Heart right ventricle (tissue), 16 donors: Measurements from ENCODE around the gene HEATR5B. TPM values are rescaled to one million over a fixed set of nuclear protein-coding genes. Genes with fewer than 3 reads are reported as not detected.
A peak's percentile ranks its signal among the peaks of the same experiment; 100 is the strongest.

Experiments
- ATAC-seq, 8 donors: fragments of 200-7000 bp; cut with Tn5 transposase; one replicate each; pipeline ENCODE4 v1.9.1; 2020; ENCODE audit warnings: mild to moderate bottlenecking in 8 of 8, moderate library complexity in 8 of 8, moderate number of reproducible peaks in 1 of 8
- DNase-seq, 2 donors: peaks; one replicate each; pipeline ENCODE4 v3.0.0-alpha.2; 2020
- H3K27ac ChIP-seq, 10 donors: fragments of 200-600 bp; sonication (generic) in 2 of 10; one replicate each; pipeline versions ENCODE4 v1.5.0 to v1.8.0; 2020 to 2022; ENCODE audit warnings: mild to moderate bottlenecking in 3 of 10
- H3K27me3 ChIP-seq, 7 donors: fragments of 200-600 bp; one replicate each; pipeline ENCODE4 v1.8.0; 2021 to 2022; ENCODE audit warnings: mild to moderate bottlenecking in 2 of 7
- H3K36me3 ChIP-seq, 9 donors: fragments of 200-600 bp; sonication (generic) in 1 of 9; one replicate each; pipeline versions ENCODE4 v1.5.0 to v1.8.0; 2020 to 2022; ENCODE audit warnings: mild to moderate bottlenecking in 2 of 9
- H3K4me1 ChIP-seq, 9 donors: fragments of 200-600 bp; sonication (generic) in 1 of 9; one replicate each; pipeline versions ENCODE4 v1.5.0 to v1.8.0; 2020 to 2022; ENCODE audit warnings: mild to moderate bottlenecking in 4 of 9
- H3K4me3 ChIP-seq, 10 donors: fragments of 200-600 bp; sonication (generic) in 2 of 10; one replicate each; pipeline versions ENCODE4 v1.5.0 to v1.8.0; 2020 to 2022; ENCODE audit warnings: mild to moderate bottlenecking in 7 of 10, moderate library complexity in 2 of 10
- H3K9me3 ChIP-seq, 11 donors: fragments of 200-600 bp in 10 of 11; sonication (generic) in 2 of 11; one replicate each; pipeline versions ENCODE4 v1.5.0 to v1.8.0; 2013 to 2022; ENCODE audit warnings: mild to moderate bottlenecking in 2 of 11, control low read depth in 1 of 11, moderate library complexity in 1 of 11
- CTCF ChIP-seq, 9 donors: fragments of 200-600 bp; sonication (generic) in 2 of 9; IDR thresholded peaks; one replicate each; pipeline versions ENCODE4 v1.5.0 to v1.8.0; 2021 to 2022; ENCODE audit warnings: antibody characterized with exemption in 9 of 9, mild to moderate bottlenecking in 5 of 9, moderate library complexity in 1 of 9
- WGBS, 2 donors: extraction: QIAGEN DNeasy Blood & Tissue Kit; methylation state at CpG; one replicate each; pipeline ENCODE4 v1.1.7; 2013; ENCODE audit warnings: inconsistent platforms in 1 of 2; 5-methylcytosine and 5-hydroxymethylcytosine counted together
- intact Hi-C, 10 donors: fragments of 100-400 bp; cut with DNase I; formaldehyde crosslinking; loops; one replicate each; pipeline versions ENCODE4 v1.11.1 to v1.14.2; 2022
- polyA plus RNA-seq, 2 donors: library from polyadenylated mRNA; stranded (reverse); fragments of 200-250 nt; gene quantifications; one replicate each; pipeline ENCODE4 v1.2.3, GENCODE V29; 2013
- total RNA-seq, 10 donors: library from RNA; stranded (reverse); fragmentation: NEBNext Ultra II Directional in 3 of 10; extraction: Animal tissue kit (Norgen Biotek cat#: 25700) in 3 of 10; gene quantifications; one replicate each; pipeline versions ENCODE4 v1.2.1 to v1.2.4, GENCODE V29; 2021 to 2023
- donor health status: Arrhythmogenic right ventricular cardiomyopathy.
- donor health status: ischemic (EF 13 %, LVEDD 7.1; RV severe dilation, severe dysfunction).
- donor health status: healthy with polysubstance abuse.
- donor health status: DM: no; HTN: yes; CAD: no.
- donor health status: DM: no; HTN: no; CAD: no.
- donor health status: ischemic (EF 25% LVEDD 6.9; RV normal size, moderate dysfunction).
- donor health status: ischemic (EF 25% LVEDD 5.7; RV mildly dilated, moderate dysfunction).
- donor health status: healthy.
- donor health status: DM: yes; HTN: yes; CAD: no.
- donor health status: Ischemic cardiomyopathy.
- donor health status: ischemic (EF 35%, LVEDD 5.7; RV mildly dilated, moderate dysfunction).
- donor health status: nonischemic (EF 11% LVEDD 7.7; RV severe dilation, severe dysfunction).
- donor health status: DM: yes; HTN: yes; CAD: no.
- donor health status: PGD.
- donor health status: ischemic (EF 29% LVEDD 5.4; RV normal size, mild dysfunction).
- donor health status: nonischemic (EF 23%, LVEDD 6.1; RV moderate dilation, normal function).

Gene HEATR5B
- total and polyA plus RNA-seq, 12 donors = 3.7 to 27.4 (median 17.4) TPM

- peak overlapping the region; percentile 65 to 92 (median 82) for H3K27ac ChIP-seq
- peaks cover 5 to 32% (median 15%) of the 10 kb centered on the region in 9 donors for H3K4me1 ChIP-seq
- no peak overlapping the region for H3K4me3 ChIP-seq
- peak; percentile 91 to 95 (median 94) for ATAC-seq
- no peak for TF ChIP-seq CTCF (IDR thresholded peaks at IDR 0.05)
- no peaks in the 10 kb centered on the region for H3K9me3 ChIP-seq
- peak; percentile 78 to 89 for DNase-seq
- H3K27me3 ChIP-seq = no peaks in the 10 kb centered on the region
- peaks cover 0 to 100% (median 21%) of the 10 kb centered on the region in 9 donors for H3K36me3 ChIP-seq
- 21 to 32% methylated on average over 5 of the region's 5 CpGs for WGBS, 2 donors
- intact Hi-C loops = no loop called here
Measured at GRCh38 chr2:37020212-37020886, 63.8 kb downstream of the HEATR5B start.

- no peaks in the 10 kb centered on the region for H3K9me3 ChIP-seq
- no peak for TF ChIP-seq CTCF (IDR thresholded peaks at IDR 0.05)
- no peaks in the 10 kb centered on the region for H3K27me3 ChIP-seq
- 95 to 97% methylated on average over 4 of the region's 4 CpGs for WGBS, 2 donors
- ATAC-seq (no peak), DNase-seq (no peak)
- peaks cover 0 to 99% (median 36%) of the 10 kb centered on the region in 9 donors for H3K36me3 ChIP-seq
- H3K4me1 ChIP-seq = peaks cover 0 to 22% (median 0%) of the 10 kb centered on the region in 9 donors
- peak overlapping the region in 9 of 10 donors; percentile 23 to 89 (median 45) for H3K27ac ChIP-seq
- H3K4me3 ChIP-seq = no peak overlapping the region
- intact Hi-C loops = no loop called here
Measured at GRCh38 chr2:37013315-37013641, 70.9 kb downstream of the HEATR5B start.

DNA sequence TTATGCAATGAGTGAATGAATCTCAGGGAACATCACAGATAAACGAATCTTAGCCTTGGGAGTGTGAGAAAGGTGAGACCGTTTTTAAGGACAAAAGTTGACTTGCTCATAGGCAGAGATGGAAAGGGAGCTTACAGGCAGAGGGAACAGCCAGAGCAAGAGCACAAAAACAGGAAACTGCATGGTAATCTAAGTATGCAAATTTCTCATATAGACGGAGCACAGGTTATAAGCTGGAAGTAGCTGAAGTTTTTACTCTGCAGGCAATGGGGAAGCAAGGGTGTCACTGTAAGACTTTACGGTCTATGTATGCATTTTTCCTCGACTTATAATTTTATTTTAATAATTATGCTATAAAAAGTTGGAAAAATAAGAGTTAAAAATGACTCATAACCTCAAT is 73.0 kb downstream of the HEATR5B start:
- no peak for ATAC-seq
- Histone ChIP-seq H3K4me3 (no peak overlapping the region), H3K27me3 (no peaks in the 10 kb centered on the region), H3K36me3 (peaks cover 0 to 99% (median 50%) of the 10 kb centered on the region in 9 donors), H3K27ac (peak overlapping the region in 7 of 10 donors; percentile 2 to 89 (median 27)), H3K4me1 (peaks cover 0 to 27% (median 0%) of the 10 kb centered on the region in 9 donors), H3K9me3 (no peaks in the 10 kb centered on the region)
- intact Hi-C loops = no loop called here
- no peak for TF ChIP-seq CTCF (IDR thresholded peaks at IDR 0.05)
- no peak for DNase-seq
- WGBS, 2 donors = 63 to 67% methylated on average over 5 of the region's 5 CpGs

DNA sequence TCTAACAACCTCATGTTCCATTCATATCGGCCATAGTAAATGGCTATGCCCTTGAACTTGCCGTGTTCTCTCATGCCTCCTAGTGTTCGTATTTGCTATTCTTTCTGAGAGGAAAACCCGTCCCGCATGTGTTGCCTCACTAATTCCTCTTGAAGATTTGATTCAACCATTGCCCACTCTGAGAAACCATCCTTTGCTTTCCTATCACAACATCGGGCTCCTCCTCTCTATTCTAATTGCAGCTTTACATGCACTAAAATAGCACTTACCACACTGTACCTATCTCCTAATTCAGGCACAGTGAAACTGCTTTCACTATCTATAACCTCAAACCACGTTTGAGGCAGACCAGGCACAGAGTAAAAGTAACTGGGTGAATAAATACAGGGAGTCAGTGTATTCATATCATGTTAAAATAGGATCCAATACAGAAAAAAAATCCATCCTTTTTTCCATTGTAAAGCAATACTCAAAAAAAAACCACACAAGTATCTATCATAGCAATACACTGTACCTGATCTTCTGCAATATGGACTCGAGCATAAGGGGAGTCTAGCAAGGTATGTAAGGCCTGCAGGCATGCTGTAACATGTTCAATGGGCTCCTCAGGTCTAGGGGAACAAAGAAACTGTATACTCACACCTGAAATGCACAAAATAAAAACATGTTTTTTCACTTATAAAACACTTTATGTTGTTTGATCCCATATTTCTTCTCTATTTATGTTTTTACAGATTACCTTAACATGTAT is 78.9 kb downstream of the HEATR5B start:
- DNase-seq (peak in 1 of 2 donors; percentile 21), ATAC-seq (peak; percentile 73 to 95 (median 89))
- peaks cover 0 to 99% (median 50%) of the 10 kb centered on the region in 9 donors for H3K36me3 ChIP-seq
- H3K4me1 ChIP-seq = peaks cover 0 to 22% (median 0%) of the 10 kb centered on the region in 9 donors
- no peaks in the 10 kb centered on the region for H3K27me3 ChIP-seq
- no peaks in the 10 kb centered on the region for H3K9me3 ChIP-seq
- WGBS, 2 donors = 35 to 37% methylated on average over 8 of the region's 8 CpGs
- peak overlapping the region in 8 of 10 donors; percentile 3 to 87 (median 66) for H3K27ac ChIP-seq
- intact Hi-C loops = loop anchor here in 4 of 10 donors (5.0 to 10.0 kb wide), 4 partner anchors 100 to 230 kb away; no protein-coding TSS in a partner anchor
- H3K4me3 ChIP-seq = no peak overlapping the region
- peak in 8 of 9 donors; percentile 7 to 60 (median 51) for TF ChIP-seq CTCF (IDR thresholded peaks at IDR 0.05)
